Naive B cell (primary cell): ENCODE measurements around the gene KANSL1L. TPM values are rescaled to one million over a fixed set of nuclear protein-coding genes. Genes with fewer than 3 reads are reported as not detected.
A peak's percentile ranks its signal among the peaks of the same experiment; 100 is the strongest.

Experiments
- ATAC-seq, 2 donors: fragments of 150-1000 bp; cut with Tn5 transposase; 2 replicates each; pipeline ENCODE4 v1.10.0; 2021; ENCODE audit warnings: low read depth in 2 of 2, mild to moderate bottlenecking in 2 of 2, moderate library complexity in 2 of 2
- DNase-seq: peaks from one replicate; pipeline ENCODE4 v3.0.0; 2022
- H3K27ac Mint-ChIP-seq, 6 donors: one replicate each; pipeline ENCODE4 v1.8.0; 2020 to 2022; ENCODE audit warnings: mild to moderate bottlenecking in 6 of 6, mixed read lengths in 6 of 6, moderate library complexity in 5 of 6, inconsistent platforms in 2 of 6
- H3K27me3 Mint-ChIP-seq, 3 donors: one replicate each; pipeline ENCODE4 v1.8.0; 2021 to 2022; ENCODE audit warnings: mixed read lengths in 3 of 3, mild to moderate bottlenecking in 1 of 3
- H3K36me3 Mint-ChIP-seq, 2 donors: one replicate each; pipeline ENCODE4 v1.8.0; 2020 to 2022; ENCODE audit warnings: mixed read lengths in 2 of 2, inconsistent platforms in 1 of 2, mild to moderate bottlenecking in 1 of 2
- H3K4me1 Mint-ChIP-seq, 3 donors: one replicate each; pipeline ENCODE4 v1.8.0; 2020 to 2022; ENCODE audit warnings: mixed read lengths in 3 of 3, inconsistent platforms in 1 of 3, mild to moderate bottlenecking in 1 of 3, moderate library complexity in 1 of 3
- H3K4me3 Mint-ChIP-seq, 8 donors: one replicate each; pipeline ENCODE4 v1.8.0; 2020 to 2022; ENCODE audit warnings: mild to moderate bottlenecking in 8 of 8, mixed read lengths in 8 of 8, moderate library complexity in 8 of 8, inconsistent platforms in 2 of 8
- H3K9me3 Mint-ChIP-seq, 7 donors: one replicate each; pipeline ENCODE4 v1.8.0; 2020 to 2022; ENCODE audit warnings: mixed read lengths in 7 of 7, mild to moderate bottlenecking in 5 of 7, inconsistent platforms in 2 of 7, moderate library complexity in 1 of 7
- polyA plus RNA-seq, 6 donors: library from polyadenylated mRNA; unstranded; fragments of 300-500 nt; fragmentation: Illumina TruSeq; gene quantifications; one replicate each; pipeline ENCODE4 v1.2.3, GENCODE V29; 2021; ENCODE audit warnings: low read depth in 6 of 6

Gene KANSL1L
- polyA plus RNA-seq, 6 donors from 2014 or later, result 0.52 to 3.2 (median 2.4) TPM

- Mint-ChIP-seq H3K36me3 (no peaks in the 10 kb centered on the region), H3K9me3 (no peaks in the 10 kb centered on the region), H3K27ac (no peak overlapping the region), H3K4me1 (peaks cover 0 to 4% (median 0%) of the 10 kb centered on the region in 3 donors), H3K4me3 (no peak overlapping the region), H3K27me3 (peaks cover 15 to 23% (median 18%) of the 10 kb centered on the region in 3 donors)
- ATAC-seq (no peak), DNase-seq (no peak)
Measured at GRCh38 chr2:209990838-209991237, 180.4 kb downstream of the KANSL1L start.

GRCh38 chr2:209988010-209988409, 183.2 kb downstream of the KANSL1L start:
- ATAC-seq (peak; percentile 66 to 82), DNase-seq (no peak)
- Mint-ChIP-seq H3K4me3 (peak overlapping the region in 1 of 8 donors; percentile 52), H3K9me3 (no peaks in the 10 kb centered on the region), H3K36me3 (no peaks in the 10 kb centered on the region), H3K27ac (no peak overlapping the region), H3K4me1 (peaks cover 0 to 4% (median 0%) of the 10 kb centered on the region in 3 donors), H3K27me3 (peaks cover 11 to 15% (median 14%) of the 10 kb centered on the region in 3 donors)

- Mint-ChIP-seq H3K27ac (no peak overlapping the region), H3K4me3 (no peak overlapping the region), H3K36me3 (no peaks in the 10 kb centered on the region), H3K9me3 (no peaks in the 10 kb centered on the region), H3K4me1 (peaks cover 0 to 4% (median 0%) of the 10 kb centered on the region in 3 donors), H3K27me3 (peaks cover 10 to 15% (median 14%) of the 10 kb centered on the region in 3 donors)
- ATAC-seq (no peak), DNase-seq (no peak)
Measured at GRCh38 chr2:209986415-209986814, 184.8 kb downstream of the KANSL1L start.

DNA sequence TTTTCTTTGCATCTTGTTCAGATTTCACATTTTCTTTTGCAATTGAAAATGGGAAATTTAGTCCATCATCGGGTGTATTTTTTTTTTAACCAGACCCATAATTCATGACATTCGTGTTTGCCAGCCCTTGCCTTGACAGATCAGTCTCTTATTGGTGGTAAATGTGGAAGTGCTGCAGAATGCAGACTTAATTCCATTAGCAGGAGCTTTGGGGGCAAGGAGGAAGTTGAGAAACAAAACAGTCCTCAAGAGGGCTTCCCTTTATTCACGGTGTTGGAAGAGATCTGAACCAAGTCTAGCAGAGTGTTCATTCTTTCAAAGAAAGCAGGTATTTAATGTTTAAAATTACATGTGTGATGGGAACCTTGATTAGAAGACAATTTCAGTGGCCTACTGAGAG, 185.3 kb downstream of the KANSL1L start:
- H3K4me1 Mint-ChIP-seq, result peaks cover 0 to 4% (median 0%) of the 10 kb centered on the region in 3 donors
- no peaks in the 10 kb centered on the region for H3K9me3 Mint-ChIP-seq
- H3K27ac Mint-ChIP-seq, result no peak overlapping the region
- ATAC-seq (peak in 1 of 2 donors; percentile 20), DNase-seq (no peak)
- H3K27me3 Mint-ChIP-seq, result peaks cover 10 to 13% (median 13%) of the 10 kb centered on the region in 3 donors
- no peak overlapping the region for H3K4me3 Mint-ChIP-seq
- no peaks in the 10 kb centered on the region for H3K36me3 Mint-ChIP-seq

DNA sequence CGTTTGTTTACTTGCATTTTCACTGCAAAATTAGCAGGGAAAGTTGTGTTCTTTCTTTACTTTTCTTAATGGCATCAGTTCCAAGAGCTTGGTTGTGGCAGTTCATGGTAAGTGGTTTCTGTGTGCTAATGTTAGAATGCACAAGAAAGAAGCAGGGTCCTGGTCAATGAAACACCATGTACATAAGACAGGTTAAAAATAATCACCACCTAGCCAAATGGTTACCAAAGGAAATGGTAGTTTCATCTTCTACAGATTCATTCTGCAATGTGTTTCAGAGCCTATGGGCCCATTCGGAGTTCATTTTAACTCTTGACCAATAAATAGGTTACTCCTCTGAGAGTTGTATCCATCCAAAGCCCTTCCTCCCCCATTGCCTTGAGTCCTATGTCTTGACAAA, 186.9 kb downstream of the KANSL1L start:
- no peak for DNase-seq
- Mint-ChIP-seq H3K4me3 (no peak overlapping the region), H3K27me3 (peaks cover 6 to 10% (median 9%) of the 10 kb centered on the region in 3 donors), H3K4me1 (peaks cover 0 to 4% (median 0%) of the 10 kb centered on the region in 3 donors), H3K27ac (no peak overlapping the region), H3K9me3 (no peaks in the 10 kb centered on the region), H3K36me3 (no peaks in the 10 kb centered on the region)
- ATAC-seq, result no peak

DNA sequence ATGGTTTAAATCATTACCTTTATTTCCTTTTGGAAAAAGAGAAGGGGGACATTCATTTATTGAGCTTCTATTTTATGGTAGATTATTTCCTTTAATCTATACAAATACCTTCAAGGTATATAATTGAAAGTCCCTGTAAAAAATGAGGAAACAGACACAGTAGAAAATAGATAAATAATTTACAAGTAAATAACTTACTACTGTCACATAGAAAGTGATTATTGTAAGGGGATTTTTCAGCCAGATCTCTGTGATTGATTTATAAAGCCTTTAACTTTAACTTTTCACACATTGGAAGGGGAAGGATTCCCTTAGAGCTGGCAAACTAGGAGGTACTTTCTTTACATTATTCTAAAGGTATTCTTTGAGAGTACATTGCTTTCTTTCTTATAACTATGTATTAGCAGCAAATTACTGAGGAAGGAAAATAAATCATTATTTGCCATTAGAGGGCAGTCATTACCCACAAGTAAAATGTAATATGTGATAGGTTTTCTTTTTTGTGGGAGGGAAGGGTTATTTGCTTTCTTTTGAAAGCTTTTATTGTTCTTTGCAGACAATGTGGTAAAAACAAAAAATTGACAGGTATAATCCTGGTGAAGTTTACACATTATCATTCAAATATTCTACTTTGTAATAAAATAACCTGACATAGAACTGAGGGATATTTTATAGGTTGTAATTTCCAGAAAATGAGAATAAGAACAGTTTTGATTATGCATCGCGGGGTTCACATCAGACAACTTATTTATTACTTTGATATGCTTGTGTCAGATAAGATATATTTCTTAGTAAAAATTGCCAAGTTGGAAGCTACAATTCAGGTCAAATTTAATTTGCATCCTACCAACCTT, 193.6 kb downstream of the KANSL1L start:
- Mint-ChIP-seq H3K9me3 (no peaks in the 10 kb centered on the region), H3K36me3 (no peaks in the 10 kb centered on the region), H3K27me3 (peaks cover 7 to 11% (median 8%) of the 10 kb centered on the region in 3 donors), H3K4me1 (no peaks in the 10 kb centered on the region), H3K27ac (no peak overlapping the region), H3K4me3 (no peak overlapping the region)
- ATAC-seq (no peak), DNase-seq (peak; percentile 25)

- ATAC-seq (no peak), DNase-seq (no peak)
- no peak overlapping the region for H3K27ac Mint-ChIP-seq
- no peaks in the 10 kb centered on the region for H3K36me3 Mint-ChIP-seq
- no peaks in the 10 kb centered on the region for H3K9me3 Mint-ChIP-seq
- H3K4me1 Mint-ChIP-seq, result no peaks in the 10 kb centered on the region
- no peak overlapping the region for H3K4me3 Mint-ChIP-seq
- H3K27me3 Mint-ChIP-seq, result peaks cover 8 to 16% (median 14%) of the 10 kb centered on the region in 3 donors
Measured at GRCh38 chr2:209976698-209977385, 194.4 kb downstream of the KANSL1L start.

- Mint-ChIP-seq H3K36me3 (no peaks in the 10 kb centered on the region), H3K27me3 (peaks cover 8 to 20% (median 18%) of the 10 kb centered on the region in 3 donors), H3K9me3 (no peaks in the 10 kb centered on the region), H3K4me1 (no peaks in the 10 kb centered on the region), H3K27ac (no peak overlapping the region), H3K4me3 (no peak overlapping the region)
- ATAC-seq (no peak), DNase-seq (no peak)
Measured at GRCh38 chr2:209974576-209974975, 196.6 kb downstream of the KANSL1L start.

- no peak overlapping the region for H3K27ac Mint-ChIP-seq
- DNase-seq, result no peak
- no peak for ATAC-seq
- no peaks in the 10 kb centered on the region for H3K4me1 Mint-ChIP-seq
- no peaks in the 10 kb centered on the region for H3K9me3 Mint-ChIP-seq
- H3K27me3 Mint-ChIP-seq, result peaks cover 8 to 24% (median 22%) of the 10 kb centered on the region in 3 donors
- H3K36me3 Mint-ChIP-seq, result no peaks in the 10 kb centered on the region
- no peak overlapping the region for H3K4me3 Mint-ChIP-seq
Measured at GRCh38 chr2:209973328-209973727, 197.9 kb downstream of the KANSL1L start.

Other genes with a start within 250 kb of the KANSL1L start
- gene RPE, start 168.8 kb downstream of the KANSL1L start, polyA plus RNA-seq, result 10 to 100 TPM; 15.9 to 24.0 (median 19.5) TPM
- not detected for gene ACADL, start 54.0 kb upstream of the KANSL1L start, polyA plus RNA-seq
- gene MYL1, start 143.8 kb upstream of the KANSL1L start, polyA plus RNA-seq, result not detected